Nephron progenitor cell (in vitro differentiated cells): Measurements from ENCODE around the gene BSN.
A peak's percentile ranks its signal among the peaks of the same experiment; 100 is the strongest.

Source experiments
- DNase-seq: peaks from one replicate; pipeline ENCODE4 v3.0.0; 2021
- H3K27ac Mint-ChIP-seq: 2 replicates; pipeline ENCODE4 v1.8.0; 2021; ENCODE audit warnings: mild to moderate bottlenecking, moderate library complexity, mixed read lengths
- H3K27me3 Mint-ChIP-seq: 2 replicates; pipeline ENCODE4 v1.8.0; 2021; ENCODE audit warnings: mild to moderate bottlenecking, low read depth, mixed read lengths; ENCODE audit not compliant: poor library complexity
- H3K36me3 Mint-ChIP-seq: 2 replicates; pipeline ENCODE4 v1.8.0; 2021; ENCODE audit warnings: low read depth, mixed read lengths
- H3K4me1 Mint-ChIP-seq: 2 replicates; pipeline ENCODE4 v1.8.0; 2021; ENCODE audit warnings: mixed read lengths
- H3K4me3 Mint-ChIP-seq: 2 replicates; pipeline ENCODE4 v1.8.0; 2021; ENCODE audit warnings: mild to moderate bottlenecking, moderate library complexity, mixed read lengths
- H3K9me3 Mint-ChIP-seq: 2 replicates; pipeline ENCODE4 v1.8.0; 2021; ENCODE audit warnings: mild to moderate bottlenecking, moderate library complexity, mixed read lengths
- CTCF ChIP-seq: fragments of 200-600 bp; sonication (generic); IDR thresholded peaks from 2 replicates; pipeline ENCODE4 v1.5.0; 2021; ENCODE audit warnings: antibody characterized with exemption

Gene BSN

GRCh38 chr3:49671291-49672288 lies 117.3 kb downstream of the BSN start:
- DNase-seq, result peak; percentile 80
- H3K4me1 Mint-ChIP-seq, result peaks cover 62% of the 10 kb centered on the region
- peaks cover 8% of the 10 kb centered on the region for H3K36me3 Mint-ChIP-seq
- H3K27me3 Mint-ChIP-seq, result peaks cover 4% of the 10 kb centered on the region
- TF ChIP-seq CTCF, result peak; percentile 83
- H3K4me3 Mint-ChIP-seq, result peak overlapping the region; percentile 71
- no peak overlapping the region for H3K27ac Mint-ChIP-seq
- H3K9me3 Mint-ChIP-seq, result no peaks in the 10 kb centered on the region

GRCh38 chr3:49673121-49673714 lies 118.9 kb downstream of the BSN start:
- Mint-ChIP-seq H3K4me1 (peaks cover 47% of the 10 kb centered on the region), H3K36me3 (peaks cover 11% of the 10 kb centered on the region), H3K9me3 (no peaks in the 10 kb centered on the region), H3K4me3 (peak overlapping the region; percentile 90), H3K27ac (peak overlapping the region; percentile 96), H3K27me3 (peaks cover 3% of the 10 kb centered on the region)
- no peak for DNase-seq
- TF ChIP-seq CTCF, result no peak

- H3K27me3 Mint-ChIP-seq, result no peaks in the 10 kb centered on the region
- peak; percentile 98 for DNase-seq
These were observed 119.6 kb downstream of the BSN start, which contains the start of gene APEH for GRCh38 chr3:49673715-49674496. APEH (plus strand) TSS chr3:49674351; CDS start chr3:49674402, 51 bp downstream.

GRCh38 chr3:49674497-49674983 lies 120.3 kb downstream of the BSN start:
- Mint-ChIP-seq H3K4me1 (peaks cover 34% of the 10 kb centered on the region), H3K27me3 (no peaks in the 10 kb centered on the region), H3K36me3 (peaks cover 13% of the 10 kb centered on the region), H3K27ac (no peak overlapping the region), H3K9me3 (no peaks in the 10 kb centered on the region), H3K4me3 (peak overlapping the region; percentile 90)
- no peak for TF ChIP-seq CTCF
- DNase-seq, result no peak

More at GRCh38 chr3:49673715-49674496, 119.6 kb downstream of the BSN start, which contains the start of gene APEH:
- H3K27ac Mint-ChIP-seq, result peak within 1 kb of the TSS; percentile 96
- no peak for TF ChIP-seq CTCF
- peaks cover 40% of the 10 kb centered on the region for H3K4me1 Mint-ChIP-seq
- H3K36me3 Mint-ChIP-seq, result peaks cover 13% of the 10 kb centered on the region
- H3K4me3 Mint-ChIP-seq, result peak within 1 kb of the TSS; percentile 90
- H3K9me3 Mint-ChIP-seq, result no peaks in the 10 kb centered on the region

GRCh38 chr3:49675912-49676311 lies 121.6 kb downstream of the BSN start:
- H3K27ac Mint-ChIP-seq, result no peak overlapping the region
- no peaks in the 10 kb centered on the region for H3K27me3 Mint-ChIP-seq
- peaks cover 31% of the 10 kb centered on the region for H3K4me1 Mint-ChIP-seq
- H3K36me3 Mint-ChIP-seq, result peaks cover 22% of the 10 kb centered on the region
- no peak for DNase-seq
- TF ChIP-seq CTCF, result no peak
- H3K4me3 Mint-ChIP-seq, result no peak overlapping the region
- no peaks in the 10 kb centered on the region for H3K9me3 Mint-ChIP-seq
